HUES48 (cell line): ENCODE measurements around the gene ZNG1C.
"Not testable (repeated sequence)": the region's sequence is repeated elsewhere in the genome, so short reads cannot be mapped to it uniquely, and the experiment has no call there.

Source experiments
- H3K27ac ChIP-seq: one replicate; pipeline ENCODE4 v1.7.0; 2013; ENCODE audit warnings: low read depth, low read length, inconsistent platforms
- H3K27me3 ChIP-seq: 2 replicates; pipeline ENCODE4 v1.6.1; 2013; ENCODE audit warnings: mild to moderate bottlenecking, low read length; ENCODE audit not compliant: control insufficient read depth, insufficient read depth
- H3K36me3 ChIP-seq: 2 replicates; pipeline ENCODE4 v1.6.1; 2013; ENCODE audit warnings: low read length; ENCODE audit not compliant: control insufficient read depth, insufficient read depth
- H3K4me1 ChIP-seq: 2 replicates; pipeline ENCODE4 v1.6.1; 2013; ENCODE audit warnings: mild to moderate bottlenecking, low read length; ENCODE audit not compliant: control insufficient read depth, insufficient read depth
- H3K4me3 ChIP-seq: 2 replicates; pipeline ENCODE4 v1.5.1; 2013; ENCODE audit warnings: mild to moderate bottlenecking, low read depth, low read length
- H3K9ac ChIP-seq: 2 replicates; pipeline ENCODE4 v1.6.1; 2013; ENCODE audit warnings: mild to moderate bottlenecking, low read depth, low read length, moderate library complexity
- H3K9me3 ChIP-seq: 2 replicates; pipeline ENCODE4 v1.6.1; 2013; ENCODE audit warnings: low read length; ENCODE audit not compliant: control insufficient read depth, insufficient read depth

Gene ZNG1C

DNA sequence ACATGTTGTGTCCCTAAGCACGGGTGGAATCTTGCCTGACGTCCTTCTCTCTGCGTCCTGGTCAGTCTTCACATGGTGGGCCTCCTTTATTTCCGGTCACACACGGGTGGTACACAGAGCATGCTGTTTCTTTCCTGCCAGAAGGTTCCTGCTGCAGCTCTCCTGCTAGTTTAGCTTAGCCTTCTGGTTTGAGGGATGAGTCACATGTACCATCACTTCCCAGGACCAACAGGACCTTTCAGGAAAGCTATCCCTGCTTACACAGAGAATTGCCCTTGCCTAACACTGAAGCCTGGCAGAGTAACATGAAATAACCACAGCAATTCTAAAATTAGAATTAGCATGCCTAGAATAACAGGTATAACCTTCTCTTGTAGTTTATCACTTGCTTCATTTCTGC, 69.4 kb downstream of the ZNG1C start:
- not testable (repeated sequence) for H3K36me3 ChIP-seq, H3K9me3 ChIP-seq, H3K27ac ChIP-seq, H3K9ac ChIP-seq, H3K4me1 ChIP-seq, H3K4me3 ChIP-seq
- H3K27me3 ChIP-seq, result peaks cover 11% of the 10 kb centered on the region

GRCh38 chr9:68318209-68318608, 76.4 kb downstream of the ZNG1C start:
- H3K9me3 ChIP-seq, result not testable (repeated sequence)
- peaks cover 11% of the 10 kb centered on the region for H3K27me3 ChIP-seq

GRCh38 chr9:68323749-68324148, 82.0 kb downstream of the ZNG1C start:
- H3K4me1 ChIP-seq, H3K9ac ChIP-seq, H3K36me3 ChIP-seq, H3K9me3 ChIP-seq, H3K4me3 ChIP-seq, H3K27ac ChIP-seq: not testable (repeated sequence)
- peaks cover 10% of the 10 kb centered on the region; the same call in 1 of the 2 replicates for H3K27me3 ChIP-seq

More at GRCh38 chr9:68318209-68318608, 76.4 kb downstream of the ZNG1C start:
- not testable (repeated sequence) for H3K36me3 ChIP-seq, H3K9ac ChIP-seq, H3K27ac ChIP-seq, H3K4me3 ChIP-seq, H3K4me1 ChIP-seq

- H3K9ac ChIP-seq, H3K27ac ChIP-seq, H3K4me1 ChIP-seq, H3K4me3 ChIP-seq, H3K9me3 ChIP-seq, H3K36me3 ChIP-seq: not testable (repeated sequence)
- H3K27me3 ChIP-seq, result peaks cover 10% of the 10 kb centered on the region; the same call in 1 of the 2 replicates
These were observed 82.7 kb downstream of the ZNG1C start for GRCh38 chr9:68324518-68324917.

DNA sequence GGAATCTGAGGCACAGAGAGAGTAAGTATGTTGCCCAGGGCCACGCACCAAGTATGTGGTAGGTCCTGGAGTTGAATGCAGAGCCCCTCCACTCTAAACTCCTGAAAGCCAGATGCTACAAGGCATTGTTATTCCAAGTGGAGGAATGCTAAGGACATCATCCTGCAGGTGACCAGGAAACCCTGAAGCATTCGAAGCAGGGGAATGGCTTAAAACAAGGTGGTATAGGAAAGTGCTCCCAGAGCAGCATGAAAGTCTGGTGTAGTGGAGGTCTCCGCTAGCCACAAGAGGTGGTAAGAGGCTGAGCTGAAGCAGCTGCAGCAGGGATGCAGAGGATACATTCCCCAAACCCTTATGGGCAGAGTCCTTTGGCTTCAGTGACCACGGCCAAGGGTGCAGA, 87.3 kb downstream of the ZNG1C start:
- not testable (repeated sequence) for H3K4me3 ChIP-seq, H3K36me3 ChIP-seq, H3K4me1 ChIP-seq, H3K27ac ChIP-seq, H3K9me3 ChIP-seq, H3K9ac ChIP-seq, H3K27me3 ChIP-seq

DNA sequence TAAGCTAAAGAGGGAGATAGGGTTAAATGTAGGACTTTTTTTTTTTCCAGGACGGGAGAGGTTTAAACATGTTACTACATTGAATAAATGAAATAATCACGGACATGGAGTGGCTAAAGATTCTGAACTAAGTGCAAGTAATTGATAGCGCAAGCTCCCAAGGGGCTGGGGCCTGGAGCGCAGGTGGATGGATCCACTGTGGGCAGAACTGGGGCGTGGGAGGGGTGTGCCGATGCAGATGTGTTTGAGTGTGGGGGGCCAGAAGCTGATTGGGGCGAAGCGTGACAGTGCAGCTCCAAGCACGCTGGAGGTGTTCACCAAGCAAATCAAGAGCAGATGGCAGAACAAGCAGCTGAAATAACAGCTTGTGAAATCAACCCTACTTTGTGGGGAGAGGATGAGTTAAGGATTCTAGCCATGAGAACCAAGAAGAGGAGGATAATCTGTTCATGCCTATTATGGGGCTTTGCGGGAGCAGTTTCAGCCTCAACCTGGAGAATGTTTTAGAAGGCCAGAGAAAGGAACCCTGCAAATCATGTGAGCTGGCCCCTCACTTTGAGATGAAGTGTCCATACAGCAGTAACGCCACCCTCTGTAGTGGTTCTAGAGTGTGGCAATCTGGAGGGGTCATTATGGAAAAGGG, 88.9 kb downstream of the ZNG1C start:
- not testable (repeated sequence) for H3K4me1 ChIP-seq, H3K9ac ChIP-seq, H3K27ac ChIP-seq, H3K36me3 ChIP-seq, H3K27me3 ChIP-seq, H3K9me3 ChIP-seq, H3K4me3 ChIP-seq

- H3K9ac ChIP-seq, H3K36me3 ChIP-seq, H3K9me3 ChIP-seq, H3K27ac ChIP-seq, H3K4me1 ChIP-seq, H3K4me3 ChIP-seq, H3K27me3 ChIP-seq: not testable (repeated sequence)
These were observed 90.3 kb downstream of the ZNG1C start for GRCh38 chr9:68332122-68332521.

GRCh38 chr9:68335935-68336334, 94.2 kb downstream of the ZNG1C start:
- not testable (repeated sequence) for H3K36me3 ChIP-seq, H3K27ac ChIP-seq, H3K4me3 ChIP-seq, H3K9me3 ChIP-seq, H3K27me3 ChIP-seq, H3K9ac ChIP-seq, H3K4me1 ChIP-seq

DNA sequence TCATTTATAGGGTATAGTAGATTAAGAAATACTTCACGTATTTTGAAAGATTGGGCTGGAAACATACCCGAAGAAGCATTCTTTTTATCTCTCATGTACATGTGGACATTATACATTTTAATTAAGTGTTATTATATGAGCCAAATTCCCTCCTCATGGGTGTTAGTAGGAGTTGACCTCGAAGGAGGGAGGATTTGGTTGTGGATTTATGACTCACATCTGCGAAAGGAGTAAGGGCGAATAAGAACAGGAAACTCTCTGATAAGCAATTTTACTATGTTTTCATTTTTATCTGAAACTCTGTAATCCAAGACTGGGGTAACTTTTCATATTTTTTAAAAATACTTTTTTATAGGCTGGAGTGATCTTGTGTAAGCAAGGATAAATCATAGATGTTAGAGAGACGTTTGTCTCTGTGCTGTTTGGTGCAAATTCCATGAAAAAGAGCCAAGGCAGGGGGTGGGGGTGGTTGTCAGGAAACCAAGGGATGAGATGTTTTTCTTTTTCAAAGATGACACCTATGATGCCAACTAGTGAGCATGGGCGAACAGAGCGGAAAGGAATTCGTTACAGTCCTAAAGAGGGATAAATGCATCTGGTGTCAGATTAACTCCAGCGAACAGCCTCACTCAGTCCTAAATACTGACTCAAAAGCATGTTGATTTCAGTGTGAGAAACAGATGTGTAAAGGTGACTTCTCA, 95.0 kb downstream of the ZNG1C start:
- not testable (repeated sequence) for H3K27ac ChIP-seq, H3K9me3 ChIP-seq, H3K4me3 ChIP-seq, H3K27me3 ChIP-seq, H3K36me3 ChIP-seq, H3K4me1 ChIP-seq, H3K9ac ChIP-seq

GRCh38 chr9:68338000-68338399, 96.2 kb downstream of the ZNG1C start:
- H3K4me3 ChIP-seq, H3K4me1 ChIP-seq, H3K27me3 ChIP-seq, H3K36me3 ChIP-seq, H3K9me3 ChIP-seq, H3K9ac ChIP-seq, H3K27ac ChIP-seq: not testable (repeated sequence)

DNA sequence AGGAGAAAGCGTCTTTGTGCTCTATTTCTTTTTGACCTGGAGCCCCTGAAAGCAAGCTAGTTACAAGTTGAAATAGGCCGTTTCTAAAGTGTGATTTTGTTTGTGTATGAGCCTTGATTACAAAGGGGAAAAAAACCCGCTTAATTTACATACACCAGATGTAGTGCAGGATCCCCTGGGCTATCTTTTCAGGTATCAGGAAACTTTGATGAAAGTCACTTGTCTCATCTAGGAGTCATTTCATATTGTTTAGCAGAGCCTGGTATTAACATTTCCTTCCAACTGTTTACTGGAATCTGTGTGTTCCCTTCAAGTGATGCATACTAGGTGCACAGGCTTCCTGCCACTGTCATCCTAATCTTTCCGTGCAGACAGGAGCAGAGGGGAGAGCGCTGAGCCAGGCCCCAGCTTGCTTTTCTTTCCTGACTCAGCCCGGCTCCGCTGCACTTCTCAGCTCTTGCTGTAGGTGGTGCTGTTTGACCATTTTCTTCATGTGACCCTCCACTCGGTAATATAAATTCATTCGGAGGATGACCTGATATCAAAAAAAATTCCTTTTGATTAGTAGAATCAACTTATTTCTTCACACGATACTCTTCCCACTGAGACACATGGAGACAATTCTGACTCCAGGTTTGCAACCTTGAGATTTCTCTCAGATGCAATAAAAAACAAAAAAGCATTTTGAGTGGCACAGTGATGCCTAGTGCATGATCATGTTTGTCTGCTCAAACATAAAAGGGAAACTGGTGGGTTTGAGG, 100.7 kb downstream of the ZNG1C start:
- not testable (repeated sequence) for H3K4me1 ChIP-seq, H3K4me3 ChIP-seq, H3K9me3 ChIP-seq, H3K27ac ChIP-seq, H3K36me3 ChIP-seq, H3K9ac ChIP-seq, H3K27me3 ChIP-seq
